GM21360 (cell line): ENCODE measurements around the gene INPP4B.

Experiments used
- ATAC-seq: cut with Tn5 transposase; IDR thresholded peaks from one replicate; pipeline ENCODE4 v1.9.1; 2021; ENCODE audit warnings: mild to moderate bottlenecking, moderate library complexity; ENCODE audit not compliant: unreplicated experiment

Gene INPP4B

GRCh38 chr4:142065086-142065647, 780.9 kb downstream of the INPP4B start:
- ATAC-seq: no peak

- ATAC-seq: no peak
These were observed 781.9 kb downstream of the INPP4B start for GRCh38 chr4:142064181-142064580.

GRCh38 chr4:142045996-142046395, 800.1 kb downstream of the INPP4B start:
- ATAC-seq: no peak

- no peak for ATAC-seq
These were observed 801.8 kb downstream of the INPP4B start for GRCh38 chr4:142044271-142044670.

GRCh38 chr4:142043509-142043908, 802.6 kb downstream of the INPP4B start:
- no peak for ATAC-seq

GRCh38 chr4:142041788-142042187, 804.3 kb downstream of the INPP4B start:
- no peak for ATAC-seq

- no peak for ATAC-seq
These were observed 806.1 kb downstream of the INPP4B start for GRCh38 chr4:142040043-142040442.

- ATAC-seq: no peak
These were observed 809.1 kb downstream of the INPP4B start for GRCh38 chr4:142036795-142037583.

- ATAC-seq: no peak
These were observed 810.5 kb downstream of the INPP4B start for GRCh38 chr4:142035566-142035965.

GRCh38 chr4:142034101-142034500, 812.0 kb downstream of the INPP4B start:
- no peak for ATAC-seq

GRCh38 chr4:142030010-142030409, 816.1 kb downstream of the INPP4B start:
- no peak for ATAC-seq

- no peak for ATAC-seq
These were observed 824.3 kb downstream of the INPP4B start for GRCh38 chr4:142021761-142022160.

GRCh38 chr4:142021181-142021580, 824.9 kb downstream of the INPP4B start:
- no peak for ATAC-seq

GRCh38 chr4:142016031-142016430, 830.1 kb downstream of the INPP4B start:
- no peak for ATAC-seq

GRCh38 chr4:142009751-142010150, 836.4 kb downstream of the INPP4B start:
- no peak for ATAC-seq

GRCh38 chr4:142005519-142005918, 840.6 kb downstream of the INPP4B start:
- no peak for ATAC-seq

- no peak for ATAC-seq
These were observed 846.5 kb downstream of the INPP4B start for GRCh38 chr4:141999446-142000143.

- no peak for ATAC-seq
These were observed 851.0 kb downstream of the INPP4B start for GRCh38 chr4:141995056-141995455.

- no peak for ATAC-seq
These were observed 868.7 kb downstream of the INPP4B start for GRCh38 chr4:141977433-141977832.
